Osteoblast (primary cell): ENCODE measurements around the gene TRIM72. TPM values are rescaled to one million over a fixed set of nuclear protein-coding genes. Genes with fewer than 3 reads are reported as not detected.

Experiments
- DNase-seq: peaks from one replicate; pipeline ENCODE4 v3.0.0; 2011; ENCODE audit warnings: low spot score, mixed read lengths; ENCODE audit not compliant: insufficient read length; ENCODE audit errors: missing footprints
- H2AFZ ChIP-seq: 2 replicates; pipeline ENCODE4 v1.6.0; 2011; ENCODE audit warnings: mild to moderate bottlenecking, low read length
- H3K27ac ChIP-seq: 2 replicates; pipeline ENCODE4 v1.5.1; 2011; ENCODE audit warnings: mild to moderate bottlenecking, low read depth, low read length, moderate library complexity
- H3K27me3 ChIP-seq: 2 replicates; pipeline ENCODE4 v1.6.0; 2012; ENCODE audit warnings: mild to moderate bottlenecking, control low read depth, inconsistent platforms, low read length, moderate library complexity; ENCODE audit not compliant: insufficient read depth
- H3K36me3 ChIP-seq: 2 replicates; pipeline ENCODE4 v1.5.1; 2011; ENCODE audit warnings: mild to moderate bottlenecking, low read length, control low read depth, moderate library complexity; ENCODE audit not compliant: insufficient read depth
- H3K4me1 ChIP-seq: 2 replicates; pipeline ENCODE4 v1.5.1; 2011; ENCODE audit warnings: mild to moderate bottlenecking, low read length, control low read depth, moderate library complexity; ENCODE audit not compliant: insufficient read depth
- H3K4me2 ChIP-seq: 2 replicates; pipeline ENCODE4 v1.6.0; 2011; ENCODE audit warnings: mild to moderate bottlenecking, low read length; ENCODE audit not compliant: insufficient read depth
- H3K4me3 ChIP-seq: fragments of 200-600 bp; sonication (generic); 3 replicates; pipeline ENCODE4 v1.5.1; 2012; ENCODE audit warnings: mild to moderate bottlenecking, low read length, inconsistent platforms; ENCODE audit not compliant: insufficient read depth
- H3K79me2 ChIP-seq: 2 replicates; pipeline ENCODE4 v1.6.0; 2012; ENCODE audit warnings: mild to moderate bottlenecking, low read length, control low read depth, inconsistent platforms; ENCODE audit not compliant: insufficient read depth
- H3K9me3 ChIP-seq: 2 replicates; pipeline ENCODE4 v1.5.1; 2011; ENCODE audit warnings: low read depth, low read length, control low read depth
- H4K20me1 ChIP-seq: 2 replicates; pipeline ENCODE4 v1.6.0; 2012; ENCODE audit warnings: mild to moderate bottlenecking, low read length, control low read depth; ENCODE audit not compliant: insufficient read depth
- total RNA-seq: library from RNA; depleted of rRNA; stranded (reverse); fragments of >200 nt; gene quantifications from 2 replicates; pipeline ENCODE4 v1.2.3, GENCODE V29; 2012
- TF ChIP-seq, protein P1 (sequence below): IDR thresholded peaks from 2 replicates; pipeline ENCODE4 v1.5.1; 2011; ENCODE audit warnings: mild to moderate bottlenecking, low read depth, low read length, moderate library complexity; ENCODE audit errors: extremely low read depth

TRIM72 gene
- total RNA-seq, 1 donor = not detected

- H3K4me2 ChIP-seq = no peak overlapping the region
- TF ChIP-seq, protein P1, sequence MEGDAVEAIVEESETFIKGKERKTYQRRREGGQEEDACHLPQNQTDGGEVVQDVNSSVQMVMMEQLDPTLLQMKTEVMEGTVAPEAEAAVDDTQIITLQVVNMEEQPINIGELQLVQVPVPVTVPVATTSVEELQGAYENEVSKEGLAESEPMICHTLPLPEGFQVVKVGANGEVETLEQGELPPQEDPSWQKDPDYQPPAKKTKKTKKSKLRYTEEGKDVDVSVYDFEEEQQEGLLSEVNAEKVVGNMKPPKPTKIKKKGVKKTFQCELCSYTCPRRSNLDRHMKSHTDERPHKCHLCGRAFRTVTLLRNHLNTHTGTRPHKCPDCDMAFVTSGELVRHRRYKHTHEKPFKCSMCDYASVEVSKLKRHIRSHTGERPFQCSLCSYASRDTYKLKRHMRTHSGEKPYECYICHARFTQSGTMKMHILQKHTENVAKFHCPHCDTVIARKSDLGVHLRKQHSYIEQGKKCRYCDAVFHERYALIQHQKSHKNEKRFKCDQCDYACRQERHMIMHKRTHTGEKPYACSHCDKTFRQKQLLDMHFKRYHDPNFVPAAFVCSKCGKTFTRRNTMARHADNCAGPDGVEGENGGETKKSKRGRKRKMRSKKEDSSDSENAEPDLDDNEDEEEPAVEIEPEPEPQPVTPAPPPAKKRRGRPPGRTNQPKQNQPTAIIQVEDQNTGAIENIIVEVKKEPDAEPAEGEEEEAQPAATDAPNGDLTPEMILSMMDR = no peak
- no peaks in the 10 kb centered on the region for H3K36me3 ChIP-seq
- H3K4me1 ChIP-seq = no peaks in the 10 kb centered on the region
- H3K27ac ChIP-seq = no peak overlapping the region
- no peaks in the 10 kb centered on the region for H3K27me3 ChIP-seq
- no peaks in the 10 kb centered on the region for H4K20me1 ChIP-seq
- DNase-seq = peak; percentile 58
- H2AFZ ChIP-seq = no peak overlapping the region
- no peaks in the 10 kb centered on the region for H3K9me3 ChIP-seq
- H3K4me3 ChIP-seq = no peak overlapping the region
- H3K79me2 ChIP-seq = no peaks in the 10 kb centered on the region
Measured at GRCh38 chr16:31253642-31254045, 39.7 kb downstream of the TRIM72 start.

DNA sequence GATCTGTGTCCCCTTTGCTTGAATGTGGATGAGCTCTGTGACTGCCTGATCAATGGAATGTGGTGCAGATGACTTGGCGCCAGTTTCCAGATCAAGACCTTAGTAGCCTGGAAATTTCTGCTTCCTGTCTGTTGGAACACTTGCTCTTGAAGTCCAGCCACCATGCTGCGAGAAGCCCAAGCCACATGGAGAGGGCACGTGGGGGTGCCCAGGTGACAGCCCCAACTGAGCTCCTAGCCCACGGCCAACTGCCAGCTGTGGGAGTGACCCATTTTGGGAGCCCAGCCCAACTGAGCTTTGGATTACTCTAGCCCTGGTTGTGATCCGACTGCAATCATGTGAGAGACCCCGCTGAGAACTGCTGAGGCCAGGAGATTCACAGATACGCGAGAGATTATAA, 42.5 kb downstream of the TRIM72 start:
- no peak overlapping the region for H3K4me2 ChIP-seq
- H3K4me1 ChIP-seq = no peaks in the 10 kb centered on the region
- TF ChIP-seq, protein P1 = no peak
- peaks cover 6% of the 10 kb centered on the region for H3K27me3 ChIP-seq
- H3K27ac ChIP-seq = no peak overlapping the region
- H3K9me3 ChIP-seq = no peaks in the 10 kb centered on the region
- no peaks in the 10 kb centered on the region for H4K20me1 ChIP-seq
- H3K79me2 ChIP-seq = no peaks in the 10 kb centered on the region
- DNase-seq = no peak
- H2AFZ ChIP-seq = no peak overlapping the region
- no peak overlapping the region for H3K4me3 ChIP-seq
- no peaks in the 10 kb centered on the region for H3K36me3 ChIP-seq

DNA sequence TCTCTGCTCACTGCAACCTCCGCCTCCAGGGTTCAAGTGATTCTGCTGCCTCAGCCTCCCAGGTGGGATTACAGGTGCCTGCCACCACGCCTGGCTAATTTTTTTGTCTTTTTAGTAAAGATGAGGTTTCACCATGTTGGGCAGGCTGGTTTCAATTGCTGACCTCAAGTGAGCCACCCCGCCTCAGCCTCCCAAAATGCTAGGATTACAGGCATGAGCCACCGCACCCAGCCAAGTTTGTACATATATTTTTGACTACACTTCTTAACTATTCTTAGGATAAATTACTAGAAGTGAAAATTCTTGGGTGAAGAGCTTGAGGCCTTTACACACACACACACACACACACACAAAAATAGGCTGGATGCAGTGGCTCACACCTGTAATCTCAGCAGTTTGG, 44.4 kb downstream of the TRIM72 start:
- Histone ChIP-seq H3K36me3 (no peaks in the 10 kb centered on the region), H3K79me2 (no peaks in the 10 kb centered on the region), H4K20me1 (no peaks in the 10 kb centered on the region), H3K27ac (no peak overlapping the region), H3K4me3 (no peak overlapping the region), H3K27me3 (peaks cover 8% of the 10 kb centered on the region), H3K4me1 (no peaks in the 10 kb centered on the region), H2AFZ (no peak overlapping the region), H3K4me2 (no peak overlapping the region), H3K9me3 (no peaks in the 10 kb centered on the region)
- no peak for DNase-seq
- TF ChIP-seq, protein P1 = no peak

DNA sequence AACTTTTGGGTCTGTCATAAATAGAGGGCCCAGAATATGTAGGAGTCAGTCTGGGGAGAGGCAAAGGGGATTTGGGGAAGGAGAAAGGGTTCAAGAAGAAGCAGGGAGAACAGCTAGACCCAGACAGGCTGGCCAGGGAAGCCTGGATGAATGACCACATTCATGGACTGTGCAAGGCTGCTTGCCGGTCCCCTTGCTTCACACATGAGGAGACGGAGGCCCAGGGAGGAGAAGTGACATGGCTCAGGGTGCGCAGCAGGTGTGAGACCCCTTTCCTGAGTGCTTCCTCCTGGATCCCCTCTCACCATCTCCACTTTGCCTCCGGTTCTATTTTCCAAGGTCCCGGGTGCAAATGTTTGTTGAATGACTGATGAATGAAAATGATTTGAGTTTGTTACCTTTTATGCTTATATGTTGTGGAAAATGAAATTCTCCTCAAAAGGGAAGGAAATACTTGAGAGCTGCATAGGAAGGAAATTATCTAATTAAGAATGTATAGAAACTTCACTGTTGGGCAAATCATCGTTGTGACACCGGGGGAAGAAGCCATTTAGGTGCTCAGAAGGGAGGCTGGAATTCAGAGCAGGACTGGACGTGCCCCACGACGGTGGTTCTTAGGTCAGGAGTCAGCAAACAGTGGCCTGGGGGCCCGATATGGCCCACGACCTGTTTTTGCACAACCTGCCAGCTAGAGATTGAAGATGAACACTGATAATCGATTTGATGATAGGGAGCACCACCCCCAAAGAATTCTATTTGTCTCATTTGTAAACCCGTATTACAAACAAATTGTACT, 46.4 kb downstream of the TRIM72 start:
- Histone ChIP-seq H3K9me3 (no peaks in the 10 kb centered on the region), H4K20me1 (no peaks in the 10 kb centered on the region)
- TF ChIP-seq, protein P1 = no peak

More for the DNA sequence above, 46.4 kb downstream of the TRIM72 start:
- DNase-seq = no peak
- Histone ChIP-seq H3K36me3 (no peaks in the 10 kb centered on the region), H3K27ac (no peak overlapping the region), H3K4me1 (no peaks in the 10 kb centered on the region), H3K4me2 (no peak overlapping the region), H2AFZ (no peak overlapping the region), H3K27me3 (peaks cover 8% of the 10 kb centered on the region), H3K4me3 (no peak overlapping the region), H3K79me2 (no peaks in the 10 kb centered on the region)
